ENCODE results near the gene SORCS3.

SORCS3 gene

DNA sequence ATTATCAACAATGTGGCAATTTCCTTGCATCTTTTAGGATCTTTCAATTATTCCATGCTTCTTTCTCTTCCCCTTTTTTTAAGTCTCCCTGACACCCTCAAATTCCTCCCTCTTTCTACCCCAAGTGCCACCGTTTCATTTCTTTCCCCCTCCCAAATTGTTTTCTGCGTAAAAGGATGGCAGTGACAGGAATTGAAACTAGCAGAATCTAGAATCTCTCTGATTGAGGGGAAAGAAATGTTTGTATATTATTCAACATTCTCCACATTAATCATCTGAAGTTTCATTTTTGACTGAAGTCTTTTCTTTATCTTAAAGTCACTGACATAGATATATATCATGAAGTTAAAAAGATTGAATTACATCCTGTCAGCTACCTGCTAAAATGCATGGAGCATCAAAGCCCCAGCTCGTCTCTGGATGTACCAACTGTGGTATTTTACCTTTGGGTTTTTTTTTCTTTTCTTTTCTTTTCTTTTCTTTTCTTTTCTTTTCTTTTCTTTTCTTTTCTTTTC is 633.5 kb downstream of the SORCS3 start:
- Mint-ChIP-seq H3K4me3 (no peak overlapping the region), H3K4me1 (no peaks in the 10 kb centered on the region), H3K27ac (no peak overlapping the region), H3K9me3 (peaks cover 19% of the 10 kb centered on the region), H3K36me3 (no peaks in the 10 kb centered on the region)
- ATAC-seq = no peak
- no peak for DNase-seq (ENCODE audit: low spot score in 2 of 2)

- peaks cover 24% of the 10 kb centered on the region for H3K9me3 Mint-ChIP-seq
- no peaks in the 10 kb centered on the region for H3K36me3 Mint-ChIP-seq
- DNase-seq (ENCODE audit: low spot score in 2 of 2) = no peak
- ATAC-seq = no peak
- no peak overlapping the region for H3K27ac Mint-ChIP-seq
- H3K4me3 Mint-ChIP-seq = no peak overlapping the region
- H3K4me1 Mint-ChIP-seq = no peaks in the 10 kb centered on the region
Observed at GRCh38 chr10:105278439-105278838, 637.3 kb downstream of the SORCS3 start.

- Mint-ChIP-seq H3K4me1 (no peaks in the 10 kb centered on the region), H3K27ac (no peak overlapping the region), H3K36me3 (no peaks in the 10 kb centered on the region), H3K4me3 (no peak overlapping the region), H3K9me3 (peaks cover 24% of the 10 kb centered on the region)
- ATAC-seq (no peak), DNase-seq (ENCODE audit: low spot score in 2 of 2) (no peak)
Observed at GRCh38 chr10:105279101-105279500, 638.0 kb downstream of the SORCS3 start.

DNA sequence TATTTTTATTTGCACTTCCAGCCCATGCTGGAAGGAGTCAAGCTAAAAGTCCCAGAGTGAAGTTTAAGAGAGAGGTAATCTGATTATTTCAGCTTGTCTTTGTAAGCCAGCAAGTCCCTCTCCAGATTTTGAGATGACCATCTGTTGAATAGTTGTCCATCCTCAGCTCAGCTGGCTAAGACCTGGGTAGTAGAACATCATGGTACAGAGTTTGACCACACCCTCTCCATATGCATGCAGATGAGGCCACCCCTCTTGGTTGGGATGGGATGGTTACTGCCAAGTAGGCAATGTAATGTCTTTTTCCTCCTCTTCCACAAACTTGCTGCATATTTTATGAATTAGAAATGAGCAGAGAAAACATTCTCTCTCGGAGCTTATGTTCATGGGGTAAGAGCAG is 639.8 kb downstream of the SORCS3 start:
- no peaks in the 10 kb centered on the region for H3K36me3 Mint-ChIP-seq
- DNase-seq (ENCODE audit: low spot score in 2 of 2) (no peak), ATAC-seq (no peak)
- H3K4me3 Mint-ChIP-seq = no peak overlapping the region
- H3K9me3 Mint-ChIP-seq = peaks cover 20% of the 10 kb centered on the region
- H3K4me1 Mint-ChIP-seq = no peaks in the 10 kb centered on the region
- H3K27ac Mint-ChIP-seq = no peak overlapping the region

DNA sequence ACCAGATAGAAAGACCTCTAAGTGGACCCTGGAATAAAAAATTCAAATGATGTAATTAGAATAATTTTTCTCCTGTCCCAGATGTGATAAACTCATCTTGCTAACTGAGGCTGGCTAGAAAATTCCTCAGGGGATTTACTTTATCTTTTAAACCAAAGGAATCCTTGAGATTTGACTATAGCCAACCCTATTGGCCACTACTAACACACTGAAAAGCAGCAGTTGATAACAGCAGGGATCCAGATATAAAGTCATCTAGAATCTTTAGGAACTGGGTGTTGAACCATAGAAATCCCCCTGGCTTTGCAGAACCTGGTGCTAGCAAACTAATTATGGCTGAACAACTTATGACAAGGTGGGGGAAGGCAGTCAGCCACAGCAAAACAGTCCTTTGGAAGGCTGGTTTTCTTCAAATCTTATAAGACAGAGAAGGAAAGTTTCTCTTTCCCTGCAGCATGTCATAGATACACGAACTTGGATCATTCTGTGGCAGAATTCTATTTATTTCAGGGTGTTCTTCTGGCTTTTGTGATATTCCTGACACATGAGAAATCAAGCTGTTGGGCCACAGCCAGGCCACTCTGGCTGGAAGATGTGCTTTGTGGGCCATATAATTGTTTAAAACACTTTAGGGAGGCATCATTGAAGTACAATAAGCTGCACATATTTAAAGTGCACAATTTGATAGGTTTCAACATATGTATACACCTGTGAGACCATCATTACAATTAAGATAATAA is 643.6 kb downstream of the SORCS3 start:
- Mint-ChIP-seq H3K4me3 (no peak overlapping the region), H3K27ac (no peak overlapping the region), H3K4me1 (no peaks in the 10 kb centered on the region), H3K9me3 (peaks cover 10% of the 10 kb centered on the region), H3K36me3 (no peaks in the 10 kb centered on the region)
- ATAC-seq (no peak), DNase-seq (ENCODE audit: low spot score in 2 of 2) (no peak)

DNA sequence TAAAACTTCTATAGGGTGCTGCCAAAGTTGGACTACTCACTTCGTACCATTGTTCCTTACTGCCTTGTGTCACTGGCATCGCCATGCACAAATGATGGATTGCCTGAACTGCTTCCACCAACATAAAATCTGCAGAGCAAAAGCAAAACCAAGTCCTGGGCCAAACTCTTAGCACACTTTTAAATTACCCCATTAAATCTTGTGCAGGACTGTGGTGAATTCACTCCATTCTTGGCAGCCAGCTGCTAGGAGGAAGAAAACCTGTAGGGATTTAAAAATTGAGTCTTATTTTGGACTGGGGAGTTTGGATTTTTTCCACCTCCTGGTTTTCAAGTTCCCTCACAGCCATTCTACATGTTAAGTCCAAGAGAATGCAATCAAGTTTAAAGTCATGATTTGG is 646.9 kb downstream of the SORCS3 start:
- Mint-ChIP-seq H3K9me3 (peaks cover 6% of the 10 kb centered on the region), H3K4me1 (no peaks in the 10 kb centered on the region), H3K36me3 (no peaks in the 10 kb centered on the region), H3K4me3 (no peak overlapping the region), H3K27ac (no peak overlapping the region)
- ATAC-seq = no peak
- no peak for DNase-seq (ENCODE audit: low spot score in 2 of 2)

- H3K4me1 Mint-ChIP-seq = no peaks in the 10 kb centered on the region
- no peak overlapping the region for H3K4me3 Mint-ChIP-seq
- H3K9me3 Mint-ChIP-seq = peaks cover 6% of the 10 kb centered on the region
- no peaks in the 10 kb centered on the region for H3K36me3 Mint-ChIP-seq
- ATAC-seq (no peak), DNase-seq (ENCODE audit: low spot score in 2 of 2) (no peak)
- H3K27ac Mint-ChIP-seq = no peak overlapping the region
Observed at GRCh38 chr10:105288613-105289012, 647.5 kb downstream of the SORCS3 start.

GRCh38 chr10:105291571-105291970 is 650.5 kb downstream of the SORCS3 start:
- Mint-ChIP-seq H3K4me1 (no peaks in the 10 kb centered on the region), H3K27ac (no peak overlapping the region), H3K36me3 (no peaks in the 10 kb centered on the region), H3K4me3 (no peak overlapping the region), H3K9me3 (peaks cover 11% of the 10 kb centered on the region)
- no peak for DNase-seq (ENCODE audit: low spot score in 2 of 2)
- no peak for ATAC-seq

DNA sequence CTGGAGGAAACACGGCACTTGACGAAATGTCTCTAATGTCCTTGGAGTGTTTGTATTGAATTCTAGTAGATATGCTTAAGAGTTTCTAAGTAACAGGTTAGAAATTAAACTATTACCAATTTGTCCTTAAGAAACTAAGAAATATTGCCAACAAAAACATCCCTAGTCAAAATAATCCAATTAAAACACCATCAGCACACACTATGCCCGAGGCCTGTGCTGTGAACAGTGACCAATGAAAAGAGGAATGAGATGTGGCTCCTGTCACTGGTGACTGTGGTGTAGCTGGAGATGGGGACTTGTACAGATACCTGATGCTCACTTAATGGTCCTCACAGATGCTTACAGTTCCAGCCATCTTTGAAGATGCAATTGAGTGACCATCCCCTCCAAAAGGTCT is 651.1 kb downstream of the SORCS3 start:
- no peak for ATAC-seq
- DNase-seq (ENCODE audit: low spot score in 2 of 2) = no peak
- H3K9me3 Mint-ChIP-seq = peaks cover 11% of the 10 kb centered on the region
- H3K4me3 Mint-ChIP-seq = no peak overlapping the region
- H3K27ac Mint-ChIP-seq = no peak overlapping the region
- H3K36me3 Mint-ChIP-seq = no peaks in the 10 kb centered on the region
- H3K4me1 Mint-ChIP-seq = no peaks in the 10 kb centered on the region

Measured in stimulated activated effector memory CD8-positive, alpha-beta T cell treated with anti-CD3 and anti-CD28 coated beads, Interleukin-12 subunit alpha, Interleukin-12 subunit beta, amount 100 ng/mL, for 72 hours (primary cell).